Measurements from ENCODE around the gene SHB. TPM values are rescaled to one million over a fixed set of nuclear protein-coding genes. Genes with fewer than 3 reads are reported as not detected.

The SHB gene
- total RNA-seq, 1 donor from 2014 or later = 3.1 TPM

DNA sequence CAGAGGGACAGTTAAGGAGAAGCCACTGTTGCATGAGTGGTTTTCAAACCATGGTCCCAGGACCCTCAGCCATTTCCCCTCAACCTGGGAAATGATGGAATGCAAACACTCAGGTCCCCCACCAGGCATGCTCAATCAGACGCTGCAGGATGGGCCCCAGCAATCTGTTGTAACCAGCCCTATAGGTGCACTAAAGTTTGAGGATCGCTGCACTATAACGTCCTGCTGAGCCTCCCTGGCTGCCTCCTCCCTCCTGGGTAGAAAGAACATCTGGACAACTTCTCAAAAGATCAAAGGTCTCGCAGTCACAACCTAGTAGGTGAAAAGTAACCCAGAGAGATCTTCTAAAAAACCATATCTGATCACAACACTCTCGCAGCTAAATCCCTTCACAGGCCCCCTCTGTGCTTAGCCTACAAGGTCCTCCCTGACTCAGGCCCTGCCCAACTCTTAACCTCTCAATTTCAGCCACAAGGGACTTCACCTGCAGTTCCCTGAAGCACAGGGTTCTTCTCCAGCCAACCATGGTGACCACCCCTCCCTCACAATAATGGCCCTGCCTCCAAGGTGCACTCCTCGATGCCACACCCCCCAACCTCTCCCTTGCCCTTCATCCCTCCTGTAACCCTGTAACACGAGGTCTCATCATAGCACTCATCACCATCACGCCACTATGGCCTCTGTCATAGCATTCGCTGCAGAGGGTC, 3.5 kb downstream of the SHB start:
- Histone ChIP-seq H3K9ac (ENCODE audit: low read depth in 1 of 3, low read length in 3 of 3) (no peak overlapping the region), H3K4me1 (ENCODE audit: control insufficient read depth in 3 of 3, insufficient read depth in 3 of 3, low read length in 3 of 3) (peaks cover 39 to 70% (median 61%) of the 10 kb centered on the region in 3 donors), H3K4me3 (ENCODE audit: low read length in 3 of 3) (peak overlapping the region in 2 of 3 donors; percentile 6 to 37), H3K36me3 (ENCODE audit: control insufficient read depth in 3 of 3, insufficient read depth in 3 of 3, low read length in 3 of 3) (no peaks in the 10 kb centered on the region), H3K9me3 (ENCODE audit: control insufficient read depth in 3 of 3, low read length in 3 of 3) (no peaks in the 10 kb centered on the region), H3K27ac (ENCODE audit: low read depth, low read length) (peak overlapping the region; percentile 11), H3K27me3 (ENCODE audit: control insufficient read depth in 3 of 3, insufficient read depth in 3 of 3, low read length in 3 of 3) (no peaks in the 10 kb centered on the region)

DNA sequence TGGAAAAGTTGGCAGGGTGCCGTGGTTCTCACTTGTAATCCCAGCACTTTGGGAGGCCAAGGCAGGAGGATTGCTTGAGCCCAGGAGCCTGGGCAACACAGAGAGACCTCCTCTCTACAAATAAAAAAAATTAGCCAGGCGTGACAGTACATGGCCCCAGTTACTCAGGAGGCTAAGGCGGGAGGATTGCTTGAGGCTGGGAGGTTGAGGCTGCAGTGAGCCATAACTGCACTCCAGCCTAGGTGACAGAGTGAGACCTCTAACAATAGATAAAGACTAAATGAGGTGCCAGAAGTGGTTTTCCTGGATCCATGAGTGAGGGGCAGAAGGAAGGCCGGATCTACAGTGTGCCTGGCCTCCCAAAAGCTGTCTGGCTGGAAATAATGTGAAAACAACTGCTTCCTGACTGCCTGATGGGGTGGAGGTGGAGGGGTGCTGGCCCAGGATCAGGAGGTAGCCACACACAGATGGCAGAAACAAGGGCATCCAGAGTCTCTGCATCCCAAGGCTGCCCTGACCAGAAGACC, 4.1 kb downstream of the SHB start:
- no peaks in the 10 kb centered on the region for H3K27me3 ChIP-seq (ENCODE audit: control insufficient read depth in 3 of 3, insufficient read depth in 3 of 3, low read length in 3 of 3)
- H3K9me3 ChIP-seq (ENCODE audit: control insufficient read depth in 3 of 3, low read length in 3 of 3) = no peaks in the 10 kb centered on the region
- H3K36me3 ChIP-seq (ENCODE audit: control insufficient read depth in 3 of 3, insufficient read depth in 3 of 3, low read length in 3 of 3) = no peaks in the 10 kb centered on the region
- H3K27ac ChIP-seq (ENCODE audit: low read depth, low read length) = no peak overlapping the region
- peak overlapping the region in 1 of 3 donors; percentile 6 for H3K4me3 ChIP-seq (ENCODE audit: low read length in 3 of 3)
- H3K9ac ChIP-seq (ENCODE audit: low read depth in 1 of 3, low read length in 3 of 3) = no peak overlapping the region
- peaks cover 38 to 69% (median 55%) of the 10 kb centered on the region in 3 donors for H3K4me1 ChIP-seq (ENCODE audit: control insufficient read depth in 3 of 3, insufficient read depth in 3 of 3, low read length in 3 of 3)

GRCh38 chr9:38063363-38063707, 5.7 kb downstream of the SHB start:
- Histone ChIP-seq H3K4me1 (ENCODE audit: control insufficient read depth in 3 of 3, insufficient read depth in 3 of 3, low read length in 3 of 3) (peaks cover 44 to 74% (median 63%) of the 10 kb centered on the region in 3 donors), H3K27ac (ENCODE audit: low read depth, low read length) (peak overlapping the region; percentile 25), H3K4me3 (ENCODE audit: low read length in 3 of 3) (no peak overlapping the region), H3K36me3 (ENCODE audit: control insufficient read depth in 3 of 3, insufficient read depth in 3 of 3, low read length in 3 of 3) (no peaks in the 10 kb centered on the region), H3K9ac (ENCODE audit: low read depth in 1 of 3, low read length in 3 of 3) (no peak overlapping the region), H3K27me3 (ENCODE audit: control insufficient read depth in 3 of 3, insufficient read depth in 3 of 3, low read length in 3 of 3) (no peaks in the 10 kb centered on the region), H3K9me3 (ENCODE audit: control insufficient read depth in 3 of 3, low read length in 3 of 3) (no peaks in the 10 kb centered on the region)

DNA sequence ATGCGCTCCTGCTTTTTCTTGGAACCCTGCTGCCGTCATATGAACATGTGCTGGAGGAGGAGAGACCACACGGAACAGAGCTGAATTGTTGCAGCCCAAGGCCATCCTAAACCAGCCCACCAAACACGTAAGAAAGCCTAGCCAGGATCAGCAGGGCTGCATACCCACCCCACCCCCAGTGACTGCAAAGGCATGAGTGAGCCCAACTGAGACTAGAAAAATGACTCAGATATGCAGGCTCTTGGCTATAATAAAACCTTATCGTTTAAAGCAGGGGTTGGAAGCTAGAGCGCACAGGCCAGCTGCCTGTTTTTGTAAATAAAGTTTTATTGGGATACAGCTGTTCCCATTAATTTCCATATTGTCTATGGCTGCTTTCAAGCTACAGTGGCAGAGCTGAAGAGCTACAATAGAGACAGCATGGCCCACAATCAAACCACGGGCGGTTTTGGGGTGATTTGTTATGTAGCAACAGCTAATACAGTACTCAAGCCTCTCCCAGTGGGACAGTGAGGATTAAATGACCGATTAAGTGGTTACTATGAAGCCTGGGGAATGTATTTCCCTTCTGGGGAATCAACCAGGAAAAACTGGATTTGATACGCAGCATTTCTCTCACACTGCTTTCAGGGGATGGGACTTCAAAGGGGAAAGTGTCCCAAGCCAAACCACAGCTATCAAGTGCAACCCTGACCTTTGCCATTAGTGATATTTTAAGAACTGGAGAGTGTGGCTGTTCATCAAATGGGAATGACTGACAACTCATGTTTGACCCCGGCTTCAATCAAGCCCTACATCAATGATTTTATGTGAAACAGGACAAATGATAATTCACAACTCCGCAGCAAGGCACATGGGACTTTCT, 6.3 kb downstream of the SHB start:
- no peaks in the 10 kb centered on the region for H3K9me3 ChIP-seq (ENCODE audit: control insufficient read depth in 3 of 3, low read length in 3 of 3)
- peak overlapping the region; percentile 31 for H3K27ac ChIP-seq (ENCODE audit: low read depth, low read length)
- H3K9ac ChIP-seq (ENCODE audit: low read depth in 1 of 3, low read length in 3 of 3) = no peak overlapping the region
- no peaks in the 10 kb centered on the region for H3K27me3 ChIP-seq (ENCODE audit: control insufficient read depth in 3 of 3, insufficient read depth in 3 of 3, low read length in 3 of 3)
- H3K4me1 ChIP-seq (ENCODE audit: control insufficient read depth in 3 of 3, insufficient read depth in 3 of 3, low read length in 3 of 3) = peaks cover 50 to 75% (median 64%) of the 10 kb centered on the region in 3 donors
- H3K36me3 ChIP-seq (ENCODE audit: control insufficient read depth in 3 of 3, insufficient read depth in 3 of 3, low read length in 3 of 3) = no peaks in the 10 kb centered on the region
- no peak overlapping the region for H3K4me3 ChIP-seq (ENCODE audit: low read length in 3 of 3)

DNA sequence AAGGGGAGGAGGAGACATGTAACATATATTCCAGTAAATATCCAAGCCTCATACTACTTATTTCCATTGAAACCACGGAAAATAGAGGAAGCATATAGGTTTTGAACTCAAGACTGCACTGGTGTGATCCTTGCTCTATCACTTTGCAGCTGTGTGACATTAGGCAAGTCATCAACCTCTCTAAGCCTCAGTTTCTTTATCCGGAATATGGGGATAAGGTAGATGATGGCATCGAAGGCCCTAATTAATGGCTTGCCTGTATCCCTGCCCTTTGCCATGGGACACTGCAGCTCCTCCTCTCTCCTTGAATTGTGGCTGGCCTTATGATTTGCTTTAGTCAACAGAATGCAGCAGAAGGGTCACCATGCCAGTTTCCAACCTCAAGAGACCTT, 6.9 kb downstream of the SHB start:
- H3K9me3 ChIP-seq (ENCODE audit: control insufficient read depth in 3 of 3, low read length in 3 of 3) = no peaks in the 10 kb centered on the region
- peaks cover 48 to 74% (median 64%) of the 10 kb centered on the region in 3 donors for H3K4me1 ChIP-seq (ENCODE audit: control insufficient read depth in 3 of 3, insufficient read depth in 3 of 3, low read length in 3 of 3)
- no peaks in the 10 kb centered on the region for H3K36me3 ChIP-seq (ENCODE audit: control insufficient read depth in 3 of 3, insufficient read depth in 3 of 3, low read length in 3 of 3)
- H3K27ac ChIP-seq (ENCODE audit: low read depth, low read length) = no peak overlapping the region
- H3K9ac ChIP-seq (ENCODE audit: low read depth in 1 of 3, low read length in 3 of 3) = peak overlapping the region in 1 of 3 donors; percentile 34
- no peak overlapping the region for H3K4me3 ChIP-seq (ENCODE audit: low read length in 3 of 3)
- no peaks in the 10 kb centered on the region for H3K27me3 ChIP-seq (ENCODE audit: control insufficient read depth in 3 of 3, insufficient read depth in 3 of 3, low read length in 3 of 3)

- H3K4me3 ChIP-seq (ENCODE audit: low read length in 3 of 3) = no peak overlapping the region
Measured at GRCh38 chr9:38061326-38061977, 7.6 kb downstream of the SHB start.

DNA sequence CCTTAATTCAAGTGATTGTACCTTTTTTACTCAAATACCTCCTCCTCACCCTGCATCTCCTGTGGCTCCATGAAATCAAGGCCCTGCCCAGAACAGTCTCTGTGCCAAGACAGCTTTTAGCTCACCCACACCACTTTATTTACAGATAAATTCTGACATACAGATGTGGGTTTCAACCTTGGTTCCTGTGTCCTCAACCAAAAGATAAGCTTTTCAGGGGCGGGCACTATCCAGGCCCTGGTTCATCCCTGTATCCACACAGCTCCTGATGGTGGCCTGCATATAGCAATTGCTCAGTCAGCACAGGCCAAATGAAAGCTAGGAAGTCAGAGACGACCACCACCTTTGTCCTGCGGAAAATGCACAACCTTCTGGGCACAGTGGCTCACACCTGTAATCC, 8.3 kb downstream of the SHB start:
- Histone ChIP-seq H3K9me3 (ENCODE audit: control insufficient read depth in 3 of 3, low read length in 3 of 3) (no peaks in the 10 kb centered on the region), H3K27me3 (ENCODE audit: control insufficient read depth in 3 of 3, insufficient read depth in 3 of 3, low read length in 3 of 3) (no peaks in the 10 kb centered on the region), H3K27ac (ENCODE audit: low read depth, low read length) (peak overlapping the region; percentile 16), H3K36me3 (ENCODE audit: control insufficient read depth in 3 of 3, insufficient read depth in 3 of 3, low read length in 3 of 3) (no peaks in the 10 kb centered on the region), H3K4me3 (ENCODE audit: low read length in 3 of 3) (no peak overlapping the region), H3K4me1 (ENCODE audit: control insufficient read depth in 3 of 3, insufficient read depth in 3 of 3, low read length in 3 of 3) (peaks cover 46 to 63% (median 53%) of the 10 kb centered on the region in 3 donors), H3K9ac (ENCODE audit: low read depth in 1 of 3, low read length in 3 of 3) (no peak overlapping the region)

More at GRCh38 chr9:38061326-38061977, 7.6 kb downstream of the SHB start:
- peaks cover 46 to 69% (median 60%) of the 10 kb centered on the region in 3 donors for H3K4me1 ChIP-seq (ENCODE audit: control insufficient read depth in 3 of 3, insufficient read depth in 3 of 3, low read length in 3 of 3)
- no peaks in the 10 kb centered on the region for H3K9me3 ChIP-seq (ENCODE audit: control insufficient read depth in 3 of 3, low read length in 3 of 3)
- H3K27ac ChIP-seq (ENCODE audit: low read depth, low read length) = no peak overlapping the region
- no peaks in the 10 kb centered on the region for H3K36me3 ChIP-seq (ENCODE audit: control insufficient read depth in 3 of 3, insufficient read depth in 3 of 3, low read length in 3 of 3)
- H3K27me3 ChIP-seq (ENCODE audit: control insufficient read depth in 3 of 3, insufficient read depth in 3 of 3, low read length in 3 of 3) = no peaks in the 10 kb centered on the region
- peak overlapping the region in 1 of 3 donors; percentile 34 for H3K9ac ChIP-seq (ENCODE audit: low read depth in 1 of 3, low read length in 3 of 3)

DNA sequence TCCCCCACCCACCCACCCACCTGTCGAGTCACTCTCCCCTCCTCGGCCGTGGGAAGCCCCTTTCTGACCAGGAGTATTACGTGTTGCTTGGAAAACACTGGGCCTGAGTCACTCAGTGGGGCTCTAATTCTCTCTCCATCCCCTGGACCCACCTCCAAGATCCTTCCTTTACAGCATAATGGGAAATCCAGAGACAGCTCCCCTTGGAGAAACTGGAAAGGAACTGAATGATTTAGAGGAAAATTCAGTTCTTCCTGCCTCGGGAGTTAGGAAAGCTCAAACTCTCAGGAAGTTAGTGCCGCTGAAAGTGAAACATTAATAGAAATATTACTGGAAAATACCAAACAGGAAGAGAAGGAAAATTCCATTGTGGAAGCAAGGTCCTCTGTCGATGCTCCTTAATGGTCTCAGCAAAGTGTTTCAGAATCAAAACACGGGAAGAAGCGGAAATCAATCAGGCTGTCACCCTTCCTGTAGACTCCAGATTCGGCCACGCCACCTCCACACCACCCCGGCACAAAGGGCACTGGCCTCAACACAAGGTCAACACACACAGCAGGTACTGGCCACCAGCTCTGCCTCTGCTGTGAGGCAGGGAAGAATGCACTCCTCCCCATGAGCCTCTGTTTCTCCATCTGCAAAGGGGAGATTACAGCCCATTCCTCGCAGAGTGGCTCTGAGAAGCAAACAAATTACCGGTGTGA, 9.6 kb downstream of the SHB start:
- Histone ChIP-seq H3K27me3 (ENCODE audit: control insufficient read depth in 3 of 3, insufficient read depth in 3 of 3, low read length in 3 of 3) (no peaks in the 10 kb centered on the region), H3K9me3 (ENCODE audit: control insufficient read depth in 3 of 3, low read length in 3 of 3) (no peaks in the 10 kb centered on the region), H3K4me3 (ENCODE audit: low read length in 3 of 3) (no peak overlapping the region), H3K36me3 (ENCODE audit: control insufficient read depth in 3 of 3, insufficient read depth in 3 of 3, low read length in 3 of 3) (no peaks in the 10 kb centered on the region), H3K9ac (ENCODE audit: low read depth in 1 of 3, low read length in 3 of 3) (no peak overlapping the region), H3K4me1 (ENCODE audit: control insufficient read depth in 3 of 3, insufficient read depth in 3 of 3, low read length in 3 of 3) (peaks cover 46 to 55% (median 46%) of the 10 kb centered on the region in 3 donors), H3K27ac (ENCODE audit: low read depth, low read length) (peak overlapping the region; percentile 10)

DNA sequence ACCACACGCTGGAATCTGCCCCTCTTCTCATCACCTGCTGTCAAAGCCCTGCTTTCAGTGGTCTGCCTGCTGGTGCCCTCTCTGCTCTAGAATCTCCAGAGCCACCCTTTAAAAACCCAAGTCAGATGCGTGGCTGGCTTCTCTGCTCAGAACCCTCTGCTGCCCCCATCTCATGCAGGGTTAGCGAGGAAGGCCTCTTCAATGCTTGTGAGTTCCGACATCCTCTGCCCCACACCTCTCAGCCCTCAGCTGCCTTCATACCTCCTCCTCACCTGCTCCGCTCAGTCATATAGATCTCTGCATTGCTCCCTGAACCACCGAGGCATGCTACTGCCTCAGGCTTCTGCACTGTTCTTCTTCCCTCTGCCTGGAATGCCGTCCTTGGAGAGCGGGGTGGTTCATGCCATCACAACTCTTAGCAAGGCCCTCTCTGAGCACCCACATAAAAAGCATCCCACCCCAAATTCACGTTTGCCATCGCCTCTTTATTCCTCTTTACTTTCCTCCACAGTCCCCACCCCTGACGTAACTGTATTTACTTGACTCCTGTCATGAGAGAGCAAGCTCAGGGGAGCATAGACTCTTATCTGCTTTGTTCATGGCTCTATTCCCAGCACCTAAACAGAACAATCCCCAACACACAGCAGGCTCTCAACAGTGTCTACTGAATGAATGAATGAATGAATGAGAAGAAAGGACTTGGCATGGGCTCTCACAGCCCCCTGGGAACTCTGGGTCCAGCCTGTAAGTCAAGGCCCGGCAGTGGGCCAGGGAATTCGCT, 10.4 kb downstream of the SHB start:
- H3K27me3 ChIP-seq (ENCODE audit: control insufficient read depth in 3 of 3, insufficient read depth in 3 of 3, low read length in 3 of 3) = no peaks in the 10 kb centered on the region
- H3K4me3 ChIP-seq (ENCODE audit: low read length in 3 of 3) = peak overlapping the region in 1 of 3 donors; percentile 24
- H3K9ac ChIP-seq (ENCODE audit: low read depth in 1 of 3, low read length in 3 of 3) = peak overlapping the region in 2 of 3 donors; percentile 39 to 61
- H3K9me3 ChIP-seq (ENCODE audit: control insufficient read depth in 3 of 3, low read length in 3 of 3) = no peaks in the 10 kb centered on the region
- H3K4me1 ChIP-seq (ENCODE audit: control insufficient read depth in 3 of 3, insufficient read depth in 3 of 3, low read length in 3 of 3) = peaks cover 40 to 55% (median 42%) of the 10 kb centered on the region in 3 donors
- peak overlapping the region; percentile 61 for H3K27ac ChIP-seq (ENCODE audit: low read depth, low read length)
- no peaks in the 10 kb centered on the region for H3K36me3 ChIP-seq (ENCODE audit: control insufficient read depth in 3 of 3, insufficient read depth in 3 of 3, low read length in 3 of 3)
